Measurements from ENCODE around the gene TEK.

The TEK gene

DNA sequence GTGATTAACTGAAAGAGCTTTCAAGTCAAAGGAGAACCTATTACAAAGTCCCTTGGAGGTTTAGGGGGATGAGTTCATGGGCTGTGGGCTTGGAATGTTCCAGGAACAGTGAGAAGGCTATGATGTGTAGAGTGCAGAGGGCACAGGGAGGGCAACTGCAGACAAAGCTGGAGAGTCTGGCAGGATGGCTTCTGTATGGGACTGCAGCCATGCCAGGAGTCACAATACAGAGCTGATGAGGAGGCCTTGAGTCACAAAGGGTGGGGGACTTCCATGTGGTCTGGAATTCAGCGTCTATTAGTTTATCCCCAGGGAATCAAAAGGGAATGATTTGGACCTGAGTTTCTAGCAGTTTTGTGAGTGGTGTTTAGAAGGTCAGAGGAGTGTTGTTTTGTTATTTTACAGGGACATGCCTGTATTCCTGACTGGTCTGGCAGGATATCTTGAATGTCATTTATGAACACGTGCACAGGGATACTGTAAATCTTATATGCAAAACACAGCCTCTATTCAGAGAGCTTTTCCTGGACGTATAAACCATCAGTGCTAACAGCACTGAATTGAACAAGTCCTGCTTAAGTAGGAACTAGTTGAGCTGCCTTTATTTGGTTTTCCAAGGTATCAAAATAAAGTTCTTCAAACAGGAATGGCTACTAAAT, 14.3 kb upstream of the TEK start:
- no peak for TF ChIP-seq JUND (IDR thresholded peaks at IDR 0.05; ENCODE audit: low read depth)
- in situ Hi-C loops (cut with HindIII; ENCODE audit: low pct_unique_long_range_greater_than_20kb, low sequenced_read_pairs): no loop called here
- DNase-seq (ENCODE audit: low read depth in 1 of 2, low spot score in 1 of 2): no peak

GRCh38 chr9:27107241-27107640, 1.8 kb upstream of the TEK start:
- in situ Hi-C loops (cut with HindIII; ENCODE audit: low pct_unique_long_range_greater_than_20kb, low sequenced_read_pairs): no loop called here
- no peak for TF ChIP-seq JUND (IDR thresholded peaks at IDR 0.05; ENCODE audit: low read depth)
- DNase-seq (ENCODE audit: low read depth in 1 of 2, low spot score in 1 of 2): no peak

- TF ChIP-seq JUND (IDR thresholded peaks at IDR 0.05; ENCODE audit: low read depth): no peak
- no peak for DNase-seq (ENCODE audit: low read depth in 1 of 2, low spot score in 1 of 2)
- in situ Hi-C loops (cut with HindIII; ENCODE audit: low pct_unique_long_range_greater_than_20kb, low sequenced_read_pairs): no loop called here
Measured at GRCh38 chr9:27109621-27110020, 596 bp downstream of the TEK start.

GRCh38 chr9:27110181-27110580, 1.2 kb downstream of the TEK start:
- in situ Hi-C loops (cut with HindIII; ENCODE audit: low pct_unique_long_range_greater_than_20kb, low sequenced_read_pairs): no loop called here
- no peak for DNase-seq (ENCODE audit: low read depth in 1 of 2, low spot score in 1 of 2)
- TF ChIP-seq JUND (IDR thresholded peaks at IDR 0.05; ENCODE audit: low read depth): no peak

GRCh38 chr9:27112235-27112634, 3.2 kb downstream of the TEK start:
- TF ChIP-seq JUND (IDR thresholded peaks at IDR 0.05; ENCODE audit: low read depth): no peak
- DNase-seq (ENCODE audit: low read depth in 1 of 2, low spot score in 1 of 2): no peak
- in situ Hi-C loops (cut with HindIII; ENCODE audit: low pct_unique_long_range_greater_than_20kb, low sequenced_read_pairs): no loop called here

DNA sequence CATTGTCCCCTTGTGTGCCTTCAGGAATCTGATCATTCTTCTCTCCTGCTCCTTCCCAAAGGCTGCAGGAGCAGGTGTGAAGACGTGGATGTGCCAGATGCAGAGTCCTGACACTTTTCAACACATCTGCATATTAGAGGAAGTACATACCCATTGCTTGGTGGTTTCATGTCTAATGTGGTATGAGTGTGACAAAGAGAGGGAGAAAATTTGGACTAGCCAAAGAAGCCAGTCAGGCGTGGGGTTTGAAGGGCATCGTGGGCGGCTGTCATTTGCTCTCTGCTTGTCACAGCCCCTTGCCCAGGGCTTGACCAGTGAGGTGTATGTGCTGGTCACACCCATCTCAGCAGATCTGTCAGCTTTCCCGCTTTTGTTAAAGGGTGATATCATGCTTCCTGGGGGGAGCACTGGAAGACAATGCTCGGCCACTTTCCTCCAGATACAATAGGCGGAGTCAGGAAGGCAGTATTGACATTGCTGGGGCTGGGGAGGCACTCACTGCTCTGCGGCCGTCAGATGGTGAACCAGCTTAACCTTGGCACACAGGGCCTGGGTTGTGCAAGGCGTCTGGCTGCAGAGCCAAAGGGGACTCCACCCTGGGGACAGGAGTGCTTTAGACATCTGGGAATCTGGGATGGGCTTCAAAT, 8.6 kb downstream of the TEK start:
- in situ Hi-C loops (cut with HindIII; ENCODE audit: low pct_unique_long_range_greater_than_20kb, low sequenced_read_pairs): no loop called here
- no peak for TF ChIP-seq JUND (IDR thresholded peaks at IDR 0.05; ENCODE audit: low read depth)
- DNase-seq (ENCODE audit: low read depth in 1 of 2, low spot score in 1 of 2): no peak

DNA sequence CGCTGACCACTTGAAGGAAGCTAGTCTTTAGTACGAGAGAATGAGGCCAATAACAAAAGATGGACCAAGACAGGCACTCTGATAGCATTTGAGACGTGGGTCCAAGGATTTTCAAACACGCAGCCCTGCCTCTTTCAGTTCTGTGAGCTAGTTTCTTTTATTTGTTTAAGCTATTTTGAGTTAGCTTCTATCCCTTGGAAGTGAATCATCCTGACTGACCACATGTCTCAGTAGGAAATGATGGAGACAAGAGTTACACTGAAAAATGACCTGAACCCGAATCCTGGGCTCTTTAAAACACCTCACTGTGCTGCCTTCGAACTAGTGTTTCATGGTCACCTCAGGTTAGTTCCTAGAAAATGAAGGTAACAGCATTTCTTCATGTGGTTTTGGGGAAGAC, 9.9 kb downstream of the TEK start:
- no peak for DNase-seq (ENCODE audit: low read depth in 1 of 2, low spot score in 1 of 2)
- TF ChIP-seq JUND (IDR thresholded peaks at IDR 0.05; ENCODE audit: low read depth): no peak
- in situ Hi-C loops (cut with HindIII; ENCODE audit: low pct_unique_long_range_greater_than_20kb, low sequenced_read_pairs): no loop called here

DNA sequence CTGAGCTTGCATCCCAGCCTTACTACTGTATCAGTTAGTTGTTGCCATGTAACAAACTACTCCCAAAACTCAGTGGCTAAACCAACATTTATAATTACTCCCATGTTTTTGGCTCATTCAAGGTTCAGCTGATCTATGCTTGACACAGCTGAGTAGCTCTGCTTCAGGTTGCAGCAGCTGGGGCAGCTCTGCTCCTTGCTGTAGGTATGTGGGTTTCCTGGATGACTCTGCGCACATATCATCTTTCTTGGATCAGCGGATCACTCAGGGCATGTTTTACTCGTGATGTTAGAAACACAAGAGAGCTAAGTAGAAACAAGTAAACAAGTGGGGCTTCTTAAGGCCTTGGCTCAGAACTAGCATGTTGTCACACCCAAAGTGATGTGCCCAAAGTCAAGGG, 15.1 kb downstream of the TEK start:
- in situ Hi-C loops (cut with HindIII; ENCODE audit: low pct_unique_long_range_greater_than_20kb, low sequenced_read_pairs): no loop called here
- TF ChIP-seq JUND (IDR thresholded peaks at IDR 0.05; ENCODE audit: low read depth): no peak
- no peak for DNase-seq (ENCODE audit: low read depth in 1 of 2, low spot score in 1 of 2)

- DNase-seq (ENCODE audit: low read depth in 1 of 2, low spot score in 1 of 2): no peak
- TF ChIP-seq JUND (IDR thresholded peaks at IDR 0.05; ENCODE audit: low read depth): no peak
Measured at GRCh38 chr9:27125030-27125429, 16.0 kb downstream of the TEK start.

GRCh38 chr9:27125936-27126335, 16.9 kb downstream of the TEK start:
- TF ChIP-seq JUND (IDR thresholded peaks at IDR 0.05; ENCODE audit: low read depth): no peak
- DNase-seq (ENCODE audit: low read depth in 1 of 2, low spot score in 1 of 2): no peak
- in situ Hi-C loops (cut with HindIII; ENCODE audit: low pct_unique_long_range_greater_than_20kb, low sequenced_read_pairs): no loop called here

More at GRCh38 chr9:27125030-27125429, 16.0 kb downstream of the TEK start:
- in situ Hi-C loops (cut with HindIII; ENCODE audit: low pct_unique_long_range_greater_than_20kb, low sequenced_read_pairs): no loop called here

DNA sequence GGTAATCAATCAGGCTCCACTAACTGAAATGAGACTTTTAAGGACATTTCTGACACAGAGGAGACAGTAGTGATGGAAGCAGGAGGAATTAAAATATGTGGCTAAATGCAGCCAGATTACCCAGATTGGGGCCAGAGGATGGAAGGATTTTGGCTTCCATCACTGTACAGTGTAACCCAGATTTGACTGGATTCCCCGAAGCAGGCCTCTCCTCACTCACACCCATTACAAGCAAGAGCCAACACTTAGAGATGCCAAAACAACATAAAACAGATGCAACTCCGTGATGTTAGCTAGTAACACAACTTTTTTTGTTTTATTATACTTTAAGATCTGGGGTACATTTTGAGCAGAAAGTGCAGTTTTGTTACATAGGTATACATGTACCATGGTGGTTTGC, 17.6 kb downstream of the TEK start:
- DNase-seq (ENCODE audit: low read depth in 1 of 2, low spot score in 1 of 2): no peak
- in situ Hi-C loops (cut with HindIII; ENCODE audit: low pct_unique_long_range_greater_than_20kb, low sequenced_read_pairs): no loop called here
- no peak for TF ChIP-seq JUND (IDR thresholded peaks at IDR 0.05; ENCODE audit: low read depth)

DNA sequence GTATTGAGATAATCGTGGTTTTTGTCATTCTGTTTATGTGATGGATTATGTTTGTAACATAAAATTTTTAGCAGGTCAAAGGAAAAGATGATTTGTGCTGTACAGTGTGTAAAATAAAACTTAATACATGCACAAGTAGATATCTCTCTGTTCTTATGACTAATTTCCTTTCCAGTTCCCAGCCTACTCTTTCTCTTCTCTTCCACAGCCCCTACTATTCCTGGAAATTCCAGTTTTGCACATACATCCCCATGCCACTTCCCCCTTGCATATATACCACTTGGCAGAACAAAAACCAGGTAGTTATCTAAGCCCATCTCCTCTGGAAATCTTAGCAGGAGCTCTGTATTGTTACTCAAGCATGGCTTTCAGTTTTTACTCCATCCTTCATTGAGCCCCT, 20.2 kb downstream of the TEK start:
- in situ Hi-C loops (cut with HindIII; ENCODE audit: low pct_unique_long_range_greater_than_20kb, low sequenced_read_pairs): no loop called here
- DNase-seq (ENCODE audit: low read depth in 1 of 2, low spot score in 1 of 2): no peak
- TF ChIP-seq JUND (IDR thresholded peaks at IDR 0.05; ENCODE audit: low read depth): no peak

GRCh38 chr9:27131731-27132130, 22.7 kb downstream of the TEK start:
- in situ Hi-C loops (cut with HindIII; ENCODE audit: low pct_unique_long_range_greater_than_20kb, low sequenced_read_pairs): no loop called here
- no peak for TF ChIP-seq JUND (IDR thresholded peaks at IDR 0.05; ENCODE audit: low read depth)
- no peak for DNase-seq (ENCODE audit: low read depth in 1 of 2, low spot score in 1 of 2)

DNA sequence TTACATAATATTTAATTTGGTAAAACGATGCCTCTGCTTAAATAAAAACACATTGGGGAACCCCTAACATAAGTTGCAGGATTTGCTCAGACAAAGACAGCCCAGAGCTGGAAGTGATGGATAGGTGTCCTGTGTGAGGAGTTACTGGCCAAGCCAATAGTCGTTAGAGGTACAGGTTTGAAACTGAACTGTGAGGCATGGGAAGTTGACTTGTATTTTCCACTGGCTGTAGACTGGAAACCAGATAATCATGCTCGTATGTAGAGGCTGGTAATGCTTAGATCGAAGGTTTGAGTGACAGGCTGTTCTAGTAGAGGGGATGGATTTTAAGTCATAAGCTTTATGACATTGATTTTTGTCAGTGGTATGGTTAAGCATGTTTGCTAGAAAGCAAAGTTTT, 24.8 kb downstream of the TEK start:
- TF ChIP-seq JUND (IDR thresholded peaks at IDR 0.05; ENCODE audit: low read depth): no peak
- in situ Hi-C loops (cut with HindIII; ENCODE audit: low pct_unique_long_range_greater_than_20kb, low sequenced_read_pairs): no loop called here
- no peak for DNase-seq (ENCODE audit: low read depth in 1 of 2, low spot score in 1 of 2)

All from T47D (cell line).